HFF-Myc (cell line): ENCODE measurements around the gene COL4A1.

ENCODE experiments used
- DNase-seq: peaks from one replicate; pipeline ENCODE4 v3.0.0-alpha.2; 2011; ENCODE audit warnings: low read depth; ENCODE audit errors: extremely low read depth
- H3K4me3 ChIP-seq: replicated peaks from 2 replicates; pipeline ENCODE4 v1.5.1; 2011; ENCODE audit warnings: low read depth, mild to moderate bottlenecking, control low read depth, low read length
- CTCF ChIP-seq: IDR thresholded peaks from 2 replicates; pipeline ENCODE4 v1.5.1; 2012; ENCODE audit warnings: mild to moderate bottlenecking, low read depth, low read length, control low read depth; ENCODE audit errors: missing control alignments

Gene COL4A1

GRCh38 chr13:110217811-110218210 is 89.1 kb downstream of the COL4A1 start:
- no peak overlapping the region for H3K4me3 ChIP-seq
- no peak for DNase-seq
- TF ChIP-seq CTCF: no peak

- no peak for TF ChIP-seq CTCF
- no peak for DNase-seq
- H3K4me3 ChIP-seq: no peak overlapping the region
Measured at GRCh38 chr13:110217085-110217484, 89.9 kb downstream of the COL4A1 start.

- TF ChIP-seq CTCF: no peak
- no peak overlapping the region for H3K4me3 ChIP-seq
- no peak for DNase-seq
Measured at GRCh38 chr13:110216398-110217041, 90.4 kb downstream of the COL4A1 start.

GRCh38 chr13:110216006-110216397 is 91.0 kb downstream of the COL4A1 start:
- TF ChIP-seq CTCF: no peak
- no peak for DNase-seq
- no peak overlapping the region for H3K4me3 ChIP-seq

- no peak for TF ChIP-seq CTCF
- no peak overlapping the region for H3K4me3 ChIP-seq
- no peak for DNase-seq
Measured at GRCh38 chr13:110215606-110216005, 91.4 kb downstream of the COL4A1 start.

GRCh38 chr13:110214637-110215036 is 92.3 kb downstream of the COL4A1 start:
- DNase-seq: no peak
- no peak overlapping the region for H3K4me3 ChIP-seq
- TF ChIP-seq CTCF: no peak
